Activated naive CD4-positive, alpha-beta T cell treated with anti-CD3 and anti-CD28 coated beads, Interleukin-2, amount 10 ng/mL, durations not matched to agents 7 days and 5 days (primary cell): ENCODE results near the gene TNRC18.
"Not testable (repeated sequence)": the region's sequence is repeated elsewhere in the genome, so short reads cannot be mapped to it uniquely, and the experiment has no call there.

Experiments
- CTCF ChIA-PET: fragments of 350-600 bp; sonication (Branson Sonifier 250); formaldehyde crosslinking; loops from one replicate; lab custom pipeline; 2021; ENCODE audit warnings: antibody characterized with exemption; lab: Charles Lee
- DNase-seq: peaks from one replicate; pipeline ENCODE4 v3.0.0-alpha.2; 2020
- H3K27ac Mint-ChIP-seq: one replicate; pipeline ENCODE4 v1.8.0; 2021; ENCODE audit warnings: mild to moderate bottlenecking, moderate library complexity, mixed read lengths
- H3K27me3 Mint-ChIP-seq: one replicate; pipeline ENCODE4 v1.8.0; 2021; ENCODE audit warnings: mild to moderate bottlenecking, mixed read lengths
- H3K36me3 Mint-ChIP-seq: one replicate; pipeline ENCODE4 v1.8.0; 2021; ENCODE audit warnings: mixed read lengths
- H3K4me1 Mint-ChIP-seq: one replicate; pipeline ENCODE4 v1.8.0; 2021; ENCODE audit warnings: mixed read lengths
- H3K4me3 Mint-ChIP-seq: one replicate; pipeline ENCODE4 v1.8.0; 2021; ENCODE audit warnings: mild to moderate bottlenecking, moderate library complexity, mixed read lengths
- H3K9me3 Mint-ChIP-seq: one replicate; pipeline ENCODE4 v1.8.0; 2021; ENCODE audit warnings: mixed read lengths

The TNRC18 gene

DNA sequence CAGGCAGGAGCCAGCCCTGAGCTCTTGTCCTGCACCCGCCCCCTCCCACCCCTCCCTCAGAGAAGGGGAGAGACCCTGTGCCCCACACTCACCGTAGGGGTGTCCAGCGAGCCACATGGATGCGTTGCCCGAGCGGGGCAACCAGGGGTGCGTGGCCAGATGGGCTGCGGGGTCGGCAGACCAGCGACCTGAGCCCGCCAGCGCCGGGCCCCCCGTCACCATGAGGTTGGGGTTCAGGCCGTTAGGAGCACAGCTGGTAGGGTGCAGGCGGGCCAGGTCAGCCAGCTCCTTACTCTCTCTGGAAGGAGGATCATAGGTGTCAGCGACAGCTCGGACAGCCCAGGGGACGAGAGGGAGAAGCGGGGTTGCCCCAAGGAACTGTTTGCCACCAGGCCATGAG lies 46.4 kb downstream of the TNRC18 start:
- Mint-ChIP-seq H3K36me3 (peaks cover 24% of the 10 kb centered on the region), H3K9me3 (no peaks in the 10 kb centered on the region), H3K4me1 (peaks cover 2% of the 10 kb centered on the region), H3K27ac (no peak overlapping the region), H3K4me3 (no peak overlapping the region), H3K27me3 (no peaks in the 10 kb centered on the region)
- CTCF ChIA-PET, result no interaction called here
- no peak for DNase-seq

GRCh38 chr7:5375925-5376324 lies 47.7 kb downstream of the TNRC18 start:
- Mint-ChIP-seq H3K4me1 (no peaks in the 10 kb centered on the region), H3K27ac (no peak overlapping the region), H3K27me3 (no peaks in the 10 kb centered on the region), H3K36me3 (peaks cover 26% of the 10 kb centered on the region), H3K4me3 (no peak overlapping the region), H3K9me3 (no peaks in the 10 kb centered on the region)
- CTCF ChIA-PET, result interaction anchor here (1.1 kb wide), 1 partner anchor 10 kb away, joined by 3 read pairs; no protein-coding TSS in a partner anchor
- DNase-seq, result no peak

GRCh38 chr7:5374464-5374863 lies 49.2 kb downstream of the TNRC18 start:
- Mint-ChIP-seq H3K4me1 (no peaks in the 10 kb centered on the region), H3K9me3 (no peaks in the 10 kb centered on the region), H3K27ac (no peak overlapping the region), H3K36me3 (peaks cover 28% of the 10 kb centered on the region), H3K27me3 (no peaks in the 10 kb centered on the region), H3K4me3 (no peak overlapping the region)
- DNase-seq, result no peak
- CTCF ChIA-PET, result no interaction called here

- Mint-ChIP-seq H3K36me3 (peaks cover 34% of the 10 kb centered on the region), H3K4me1 (no peaks in the 10 kb centered on the region), H3K27me3 (no peaks in the 10 kb centered on the region), H3K4me3 (no peak overlapping the region), H3K9me3 (no peaks in the 10 kb centered on the region), H3K27ac (no peak overlapping the region)
- no peak for DNase-seq
- CTCF ChIA-PET, result interaction anchor here (1.0 kb wide), 1 partner anchor 9 kb away, joined by 3 read pairs; no protein-coding TSS in a partner anchor
Measured at GRCh38 chr7:5373300-5373699, 50.3 kb downstream of the TNRC18 start.

- H3K9me3 Mint-ChIP-seq, result no peaks in the 10 kb centered on the region
- H3K4me1 Mint-ChIP-seq, result peaks cover 4% of the 10 kb centered on the region
- no peak for DNase-seq
- no peak overlapping the region for H3K4me3 Mint-ChIP-seq
- H3K27me3 Mint-ChIP-seq, result no peaks in the 10 kb centered on the region
- no peak overlapping the region for H3K27ac Mint-ChIP-seq
- CTCF ChIA-PET, result no interaction called here
- H3K36me3 Mint-ChIP-seq, result peaks cover 36% of the 10 kb centered on the region
Measured at GRCh38 chr7:5370454-5371353, 52.9 kb downstream of the TNRC18 start.

- peaks cover 22% of the 10 kb centered on the region for H3K36me3 Mint-ChIP-seq
- H3K4me1 Mint-ChIP-seq, result peaks cover 14% of the 10 kb centered on the region
- H3K27me3 Mint-ChIP-seq, result no peaks in the 10 kb centered on the region
- H3K9me3 Mint-ChIP-seq, result no peaks in the 10 kb centered on the region
- DNase-seq, result no peak
- CTCF ChIA-PET, result interaction anchor here (0.6 to 1.4 kb wide), 2 partner anchors 127 to 249 kb away, joined by 4 read pairs; no protein-coding TSS in a partner anchor
- no peak overlapping the region for H3K27ac Mint-ChIP-seq
- no peak overlapping the region for H3K4me3 Mint-ChIP-seq
Measured at GRCh38 chr7:5367661-5368060, 56.0 kb downstream of the TNRC18 start.

- not testable (repeated sequence) for H3K9me3 Mint-ChIP-seq, H3K27me3 Mint-ChIP-seq, H3K27ac Mint-ChIP-seq, H3K4me3 Mint-ChIP-seq
- CTCF ChIA-PET, result interaction anchor here (0.5 to 3.7 kb wide), 12 partner anchors 9 to 192 kb away, joined by 3 to 17 read pairs (median 4); no protein-coding TSS in a partner anchor
- Mint-ChIP-seq H3K36me3 (peaks cover 21% of the 10 kb centered on the region), H3K4me1 (peaks cover 14% of the 10 kb centered on the region)
- DNase-seq, result peak; percentile 75
Measured at GRCh38 chr7:5365976-5366625, 57.5 kb downstream of the TNRC18 start.

GRCh38 chr7:5363729-5364128 lies 59.9 kb downstream of the TNRC18 start:
- no peak for DNase-seq
- no peaks in the 10 kb centered on the region for H3K9me3 Mint-ChIP-seq
- CTCF ChIA-PET, result interaction anchor here (1.1 to 3.7 kb wide), 5 partner anchors 9 to 301 kb away, joined by 3 to 17 read pairs (median 7); no protein-coding TSS in a partner anchor
- no peak overlapping the region for H3K4me3 Mint-ChIP-seq
- no peaks in the 10 kb centered on the region for H3K27me3 Mint-ChIP-seq
- H3K36me3 Mint-ChIP-seq, result peaks cover 33% of the 10 kb centered on the region
- no peak overlapping the region for H3K27ac Mint-ChIP-seq
- peaks cover 14% of the 10 kb centered on the region for H3K4me1 Mint-ChIP-seq

- H3K36me3 Mint-ChIP-seq, result peaks cover 41% of the 10 kb centered on the region
- peaks cover 14% of the 10 kb centered on the region for H3K4me1 Mint-ChIP-seq
- no peaks in the 10 kb centered on the region for H3K27me3 Mint-ChIP-seq
- no peaks in the 10 kb centered on the region for H3K9me3 Mint-ChIP-seq
- no peak overlapping the region for H3K27ac Mint-ChIP-seq
- H3K4me3 Mint-ChIP-seq, result no peak overlapping the region
- CTCF ChIA-PET, result interaction anchor here (2.3 kb wide), 1 partner anchor 34 kb away, joined by 7 read pairs; no protein-coding TSS in a partner anchor
- DNase-seq, result no peak
Measured at GRCh38 chr7:5362466-5362865, 61.2 kb downstream of the TNRC18 start.

DNA sequence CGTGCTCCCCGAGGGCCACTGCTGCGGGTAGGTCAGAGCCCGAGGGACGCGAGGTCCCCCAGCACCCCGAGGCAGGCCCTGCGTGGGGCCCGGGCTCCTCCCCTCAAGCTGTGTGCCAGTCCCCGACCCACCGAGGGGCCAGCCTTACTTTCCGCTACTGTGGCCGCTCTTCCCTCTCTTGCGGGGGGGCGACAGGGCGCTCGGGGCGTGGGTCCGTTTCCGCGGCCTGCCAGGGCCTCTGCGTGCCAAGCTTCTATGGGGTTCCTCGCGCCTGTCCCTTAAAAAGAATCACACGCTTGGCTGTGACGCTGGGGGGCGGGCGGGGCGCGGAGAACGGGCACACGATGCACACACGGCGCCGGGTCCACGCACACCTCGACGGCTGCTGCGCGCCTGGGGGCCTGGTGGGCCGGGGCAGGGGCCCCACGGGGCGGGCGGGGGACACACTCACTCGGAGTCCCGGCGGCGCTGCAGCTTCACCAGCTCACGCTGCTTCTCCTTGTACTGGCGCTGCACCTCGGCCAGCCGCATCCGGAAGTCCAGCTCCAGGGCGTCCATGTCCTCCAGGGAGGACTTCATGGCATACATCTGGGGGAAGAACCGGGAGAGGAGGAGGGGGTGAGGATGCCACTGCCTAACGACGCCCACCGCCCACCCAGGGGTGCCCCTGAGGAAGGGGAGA lies 62.0 kb downstream of the TNRC18 start:
- CTCF ChIA-PET, result no interaction called here
- no peaks in the 10 kb centered on the region for H3K9me3 Mint-ChIP-seq
- H3K27me3 Mint-ChIP-seq, result no peaks in the 10 kb centered on the region
- H3K27ac Mint-ChIP-seq, result no peak overlapping the region
- DNase-seq, result no peak
- H3K36me3 Mint-ChIP-seq, result peaks cover 43% of the 10 kb centered on the region
- H3K4me3 Mint-ChIP-seq, result no peak overlapping the region
- peaks cover 14% of the 10 kb centered on the region for H3K4me1 Mint-ChIP-seq

DNA sequence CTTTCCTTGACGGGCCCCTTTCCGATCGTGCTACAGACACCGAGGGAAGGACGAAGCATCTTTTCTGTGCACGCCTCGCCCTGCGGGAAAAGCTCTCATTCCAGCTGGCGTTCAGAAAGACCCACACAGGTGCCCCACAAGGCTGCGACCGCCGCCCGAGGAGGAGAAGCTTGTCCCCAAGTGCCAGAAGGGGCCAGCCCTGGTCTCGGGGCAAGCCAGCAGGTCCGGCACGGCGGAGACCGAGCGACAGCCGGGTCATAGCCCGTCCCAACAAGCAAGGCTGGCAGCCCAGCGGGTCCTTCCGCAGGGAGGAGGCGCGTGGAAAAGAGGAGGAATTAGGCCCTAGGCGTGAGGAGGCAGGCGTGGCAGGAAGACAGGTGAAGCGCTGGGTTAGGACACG lies 62.7 kb downstream of the TNRC18 start:
- Mint-ChIP-seq H3K27ac (no peak overlapping the region), H3K4me1 (peaks cover 13% of the 10 kb centered on the region), H3K4me3 (no peak overlapping the region), H3K36me3 (peaks cover 46% of the 10 kb centered on the region), H3K9me3 (no peaks in the 10 kb centered on the region), H3K27me3 (no peaks in the 10 kb centered on the region)
- no peak for DNase-seq
- CTCF ChIA-PET, result no interaction called here

DNA sequence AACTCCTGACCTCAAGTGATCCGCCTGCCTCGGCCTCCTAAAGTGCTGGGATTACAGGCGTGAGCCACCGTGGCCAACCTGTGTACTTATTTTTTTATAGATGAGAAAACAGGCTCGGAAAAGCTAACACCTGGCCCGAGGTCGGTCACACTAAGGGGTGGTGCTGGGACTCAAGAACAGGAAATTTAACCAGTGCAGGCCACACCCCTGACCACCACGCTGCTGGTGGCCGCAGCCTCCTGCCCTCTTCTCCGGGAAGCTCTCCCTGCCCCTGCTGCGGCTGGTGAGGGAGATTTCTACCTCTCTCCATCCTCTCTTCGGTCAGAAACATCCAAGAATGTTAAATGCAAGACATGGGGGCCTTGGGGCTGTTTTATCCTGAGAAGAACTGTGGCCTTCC lies 63.2 kb downstream of the TNRC18 start:
- peaks cover 11% of the 10 kb centered on the region for H3K4me1 Mint-ChIP-seq
- DNase-seq, result no peak
- H3K27me3 Mint-ChIP-seq, result no peaks in the 10 kb centered on the region
- H3K27ac Mint-ChIP-seq, result no peak overlapping the region
- CTCF ChIA-PET, result no interaction called here
- H3K4me3 Mint-ChIP-seq, result no peak overlapping the region
- no peaks in the 10 kb centered on the region for H3K9me3 Mint-ChIP-seq
- peaks cover 44% of the 10 kb centered on the region for H3K36me3 Mint-ChIP-seq

GRCh38 chr7:5360021-5360420 lies 63.6 kb downstream of the TNRC18 start:
- H3K27me3 Mint-ChIP-seq, CTCF ChIA-PET, H3K27ac Mint-ChIP-seq, H3K9me3 Mint-ChIP-seq, H3K4me3 Mint-ChIP-seq, DNase-seq: not testable (repeated sequence)
- H3K4me1 Mint-ChIP-seq, result peaks cover 13% of the 10 kb centered on the region
- peaks cover 48% of the 10 kb centered on the region for H3K36me3 Mint-ChIP-seq

- H3K4me3 Mint-ChIP-seq, result no peak overlapping the region
- peaks cover 55% of the 10 kb centered on the region for H3K36me3 Mint-ChIP-seq
- DNase-seq, result no peak
- CTCF ChIA-PET, result no interaction called here
- peaks cover 18% of the 10 kb centered on the region for H3K4me1 Mint-ChIP-seq
- no peaks in the 10 kb centered on the region for H3K27me3 Mint-ChIP-seq
- H3K9me3 Mint-ChIP-seq, result no peaks in the 10 kb centered on the region
- H3K27ac Mint-ChIP-seq, result peak overlapping the region; percentile 31
Measured at GRCh38 chr7:5359344-5359743, 64.3 kb downstream of the TNRC18 start.
